Measurements from ENCODE around the gene SYP. TPM values are rescaled to one million over a fixed set of nuclear protein-coding genes. Genes with fewer than 3 reads are reported as not detected.
A peak's percentile ranks its signal among the peaks of the same experiment; 100 is the strongest.
"Not testable (repeated sequence)": the region's sequence is repeated elsewhere in the genome, so short reads cannot be mapped to it uniquely, and the experiment has no call there.

The SYP gene
- total RNA-seq, 4 donors from 2014 or later, result 2.0 to 4.4 (median 3.0) TPM; not detected in 1

- Histone ChIP-seq H3K27me3 (no peaks in the 10 kb centered on the region), H3K4me3 (no peak overlapping the region), H3K36me3 (no peaks in the 10 kb centered on the region), H3K9me3 (no peaks in the 10 kb centered on the region), H3K4me1 (no peaks in the 10 kb centered on the region), H3K27ac (no peak overlapping the region)
- TF ChIP-seq POLR2A (IDR thresholded peaks at IDR 0.05), result no peak
- no peak for TF ChIP-seq CTCF (IDR thresholded peaks at IDR 0.05)
- intact Hi-C loops (cut with DNase I; ENCODE audit: low total_unique reads), result no loop called here
- DNase-seq, result no peak
These were observed 52.1 kb downstream of the SYP start for GRCh38 chrX:49147936-49148335.

GRCh38 chrX:49147282-49147681 lies 52.7 kb downstream of the SYP start:
- TF ChIP-seq CTCF (IDR thresholded peaks at IDR 0.05) (no peak), POLR2A (IDR thresholded peaks at IDR 0.05) (no peak)
- DNase-seq, result no peak
- H3K27ac ChIP-seq, result no peak overlapping the region
- no peaks in the 10 kb centered on the region for H3K9me3 ChIP-seq
- no peak overlapping the region for H3K4me3 ChIP-seq
- intact Hi-C loops (cut with DNase I; ENCODE audit: low total_unique reads), result no loop called here
- H3K36me3 ChIP-seq, result no peaks in the 10 kb centered on the region
- H3K27me3 ChIP-seq, result no peaks in the 10 kb centered on the region
- no peaks in the 10 kb centered on the region for H3K4me1 ChIP-seq

GRCh38 chrX:49143154-49143553 lies 56.8 kb downstream of the SYP start:
- H3K4me1 ChIP-seq; H3K27me3 ChIP-seq; H3K9me3 ChIP-seq; H3K27ac ChIP-seq; H3K4me3 ChIP-seq; H3K36me3 ChIP-seq; DNase-seq; intact Hi-C loops (cut with DNase I; ENCODE audit: low total_unique reads): not testable (repeated sequence)

- H3K9me3 ChIP-seq; H3K27ac ChIP-seq; H3K4me3 ChIP-seq; H3K36me3 ChIP-seq; H3K4me1 ChIP-seq; intact Hi-C loops (cut with DNase I; ENCODE audit: low total_unique reads); DNase-seq; H3K27me3 ChIP-seq: not testable (repeated sequence)
- peak in 2 of 4 experiments; percentile 9 to 15 for TF ChIP-seq CTCF (IDR thresholded peaks at IDR 0.05)
These were observed 57.7 kb downstream of the SYP start for GRCh38 chrX:49142264-49142663.

- TF ChIP-seq CTCF (IDR thresholded peaks at IDR 0.05) (no peak), POLR2A (IDR thresholded peaks at IDR 0.05) (no peak)
- intact Hi-C loops (cut with DNase I; ENCODE audit: low total_unique reads), result no loop called here
- no peaks in the 10 kb centered on the region for H3K4me1 ChIP-seq
- no peaks in the 10 kb centered on the region for H3K36me3 ChIP-seq
- H3K4me3 ChIP-seq, result no peak overlapping the region
- DNase-seq, result no peak
- H3K27ac ChIP-seq, result no peak overlapping the region
- no peaks in the 10 kb centered on the region for H3K9me3 ChIP-seq
- H3K27me3 ChIP-seq, result no peaks in the 10 kb centered on the region
These were observed 60.3 kb downstream of the SYP start for GRCh38 chrX:49139713-49140112.

Small RNAs within 50 kb of the gene (small RNA-seq; reads per million reads assigned to genes)
- not detected for gene RN7SL262P

Other genes with a start within 250 kb of the SYP start
- 10 to 100 TPM in 3 of 4 donors, 1 to 10 TPM in 1; 8.5 to 58.7 (median 21.8) TPM for gene OTUD5, start 242.6 kb downstream of the SYP start, total RNA-seq
- gene KCND1, start 228.3 kb downstream of the SYP start, total RNA-seq, result 1 to 10 TPM in 2 of 4 donors, under 1 TPM in 1, not detected in 1; 0.29 to 4.6 (median 3.2) TPM
- gene GRIPAP1, start 197.9 kb downstream of the SYP start, total RNA-seq, result 10 to 100 TPM; 15.4 to 57.6 (median 22.0) TPM
- 10 to 100 TPM; 16.7 to 75.0 (median 38.7) TPM for gene TFE3, start 156.8 kb downstream of the SYP start, total RNA-seq
- 10 to 100 TPM in 1 of 4 donors, 1 to 10 TPM in 3; 2.0 to 12.0 (median 4.2) TPM for gene CCDC120, start 141.2 kb downstream of the SYP start, total RNA-seq
- gene PRAF2, start 126.2 kb downstream of the SYP start, total RNA-seq, result 10 to 100 TPM in 2 of 4 donors, 1 to 10 TPM in 1, under 1 TPM in 1; 0.77 to 45.2 (median 23.8) TPM
- gene WDR45, start 120.3 kb downstream of the SYP start, total RNA-seq, result 10 to 100 TPM; 37.6 to 96.5 (median 58.7) TPM
- 10 to 100 TPM in 2 of 4 donors, 1 to 10 TPM in 2; 5.6 to 22.0 (median 12.8) TPM for gene GPKOW, start 76.5 kb downstream of the SYP start, total RNA-seq
- gene MAGIX, start 37.4 kb downstream of the SYP start, total RNA-seq, result 10 to 100 TPM in 1 of 4 donors, 1 to 10 TPM in 2, under 1 TPM in 1; 0.77 to 12.4 (median 5.2) TPM
- gene PLP2, start 28.3 kb downstream of the SYP start, total RNA-seq, result 100 to 1,000 TPM in 1 of 4 donors, 10 to 100 TPM in 1, 1 to 10 TPM in 2; 2.6 to 171 (median 23.3) TPM
- 10 to 100 TPM; 14.2 to 17.6 (median 15.8) TPM for gene PRICKLE3, start 13.8 kb downstream of the SYP start, total RNA-seq
- under 1 TPM in 2 of 4 donors, not detected in 2; 0.07 to 0.98 TPM for gene CACNA1F, start 33.1 kb upstream of the SYP start, total RNA-seq
- gene CCDC22, start 35.3 kb upstream of the SYP start, total RNA-seq, result 10 to 100 TPM in 2 of 4 donors, 1 to 10 TPM in 2; 1.0 to 15.3 (median 10.6) TPM
- gene FOXP3, start 64.5 kb upstream of the SYP start, total RNA-seq, result not detected
- gene PPP1R3F, start 69.6 kb upstream of the SYP start, total RNA-seq, result 10 to 100 TPM in 1 of 4 donors, 1 to 10 TPM in 3; 3.3 to 16.5 (median 8.0) TPM
- not detected for gene GAGE10, start 103.5 kb upstream of the SYP start, total RNA-seq
- gene GAGE12J, start 121.8 kb upstream of the SYP start, total RNA-seq, result not detected
- gene GAGE13, start 131.4 kb upstream of the SYP start, total RNA-seq, result not detected